GM18526 (cell line): ENCODE data around the gene TMEM176A.

Source experiments
- POLR2A ChIP-seq: IDR thresholded peaks from 3 replicates; pipeline ENCODE4 v1.6.1; 2011; ENCODE audit not compliant: insufficient read length; ENCODE audit errors: extremely low read depth

The TMEM176A gene

DNA sequence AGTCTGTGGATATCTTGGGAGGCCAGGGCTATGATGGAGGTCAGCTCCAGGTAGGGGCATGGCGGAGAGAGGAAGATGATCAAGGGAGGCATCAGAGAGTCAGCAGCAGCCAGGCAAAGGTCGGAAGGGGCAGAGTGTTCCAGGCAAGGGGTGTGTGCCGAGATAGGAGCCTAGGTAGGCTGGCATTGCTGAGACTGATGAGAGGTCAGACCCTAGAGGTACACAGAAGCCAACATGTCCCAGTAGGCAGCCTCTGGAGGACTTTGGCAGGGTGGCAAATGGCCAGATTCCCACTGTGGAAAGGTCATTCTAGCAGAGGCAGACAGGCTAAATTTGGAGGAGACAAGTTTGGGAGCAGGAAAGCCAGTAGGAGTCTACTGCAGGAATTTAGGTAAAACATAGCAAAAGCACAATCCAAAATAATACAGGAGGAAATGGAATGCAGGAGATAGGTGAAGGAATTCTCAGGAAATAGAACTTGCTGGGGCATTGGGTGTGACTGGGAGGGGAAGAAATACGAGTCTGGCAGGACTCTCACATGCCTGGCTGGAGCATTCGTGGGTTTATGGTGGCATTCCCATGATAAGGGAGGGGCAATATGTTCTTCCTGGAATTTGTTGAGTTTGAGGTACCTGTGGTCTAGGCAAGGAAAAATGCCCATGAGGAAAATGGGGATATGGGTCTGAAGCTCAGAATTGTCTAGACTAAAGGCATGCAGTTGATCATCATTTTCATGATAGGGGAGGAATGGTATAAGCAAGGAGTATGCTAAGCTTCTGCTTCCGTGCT lies 25.7 kb downstream of the TMEM176A start:
- TF ChIP-seq POLR2A: no peak

DNA sequence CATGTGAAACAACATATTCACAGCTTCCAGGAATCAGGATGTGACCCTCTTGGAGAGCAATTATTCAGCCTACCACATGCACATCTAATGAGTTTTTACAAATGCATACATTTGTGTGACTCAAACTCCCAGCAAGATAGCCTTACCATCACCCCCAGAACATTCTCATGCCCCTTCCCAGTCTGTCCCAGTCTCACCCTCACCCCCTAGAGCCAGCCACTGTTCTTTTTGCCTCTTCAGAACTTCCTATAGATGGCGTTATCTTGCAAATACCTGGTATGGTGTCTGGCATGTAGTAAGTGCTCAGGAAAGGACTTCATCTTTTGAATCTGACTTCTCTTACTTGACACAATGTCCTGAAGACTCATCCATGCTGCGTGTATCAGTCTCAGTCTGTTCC lies 27.8 kb downstream of the TMEM176A start:
- TF ChIP-seq POLR2A: no peak

DNA sequence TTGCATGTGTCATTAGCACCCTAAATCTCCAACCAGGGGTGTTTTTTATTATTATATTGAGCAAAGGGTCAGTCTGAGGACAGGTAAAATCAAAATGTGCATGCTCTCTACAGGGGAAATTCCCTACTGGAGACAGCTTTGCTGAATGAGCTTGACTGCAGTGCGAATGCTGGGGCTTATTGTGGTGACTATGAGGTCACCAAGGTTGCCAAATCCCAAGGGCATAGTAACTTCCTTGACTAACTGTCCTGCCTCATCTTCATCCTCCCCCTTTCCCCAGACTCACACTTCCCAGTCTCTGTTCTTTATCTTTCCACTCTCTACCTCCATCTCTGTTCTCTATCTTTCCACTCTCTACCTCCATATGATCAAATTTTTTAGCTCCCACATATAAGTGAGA lies 28.9 kb downstream of the TMEM176A start:
- TF ChIP-seq POLR2A: no peak

DNA sequence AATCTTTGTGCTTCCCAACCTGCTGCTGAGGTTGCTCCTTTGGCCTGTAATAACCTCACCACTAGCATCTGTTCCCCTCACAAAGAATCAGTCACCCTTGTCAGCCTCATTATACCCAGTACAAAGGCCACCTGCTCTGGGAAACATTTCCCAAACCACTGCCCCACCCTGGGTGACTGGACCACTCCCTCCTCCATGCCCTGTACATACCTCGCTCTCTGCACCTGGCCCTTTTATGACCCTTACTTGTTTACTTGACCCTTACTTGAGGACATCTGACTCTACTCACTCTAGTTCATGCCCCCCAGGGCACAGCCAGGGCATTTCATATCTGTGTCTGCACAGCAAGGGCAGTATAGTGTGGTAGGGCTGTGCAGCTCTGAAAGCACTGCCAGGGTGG lies 30.4 kb downstream of the TMEM176A start:
- TF ChIP-seq POLR2A: no peak

DNA sequence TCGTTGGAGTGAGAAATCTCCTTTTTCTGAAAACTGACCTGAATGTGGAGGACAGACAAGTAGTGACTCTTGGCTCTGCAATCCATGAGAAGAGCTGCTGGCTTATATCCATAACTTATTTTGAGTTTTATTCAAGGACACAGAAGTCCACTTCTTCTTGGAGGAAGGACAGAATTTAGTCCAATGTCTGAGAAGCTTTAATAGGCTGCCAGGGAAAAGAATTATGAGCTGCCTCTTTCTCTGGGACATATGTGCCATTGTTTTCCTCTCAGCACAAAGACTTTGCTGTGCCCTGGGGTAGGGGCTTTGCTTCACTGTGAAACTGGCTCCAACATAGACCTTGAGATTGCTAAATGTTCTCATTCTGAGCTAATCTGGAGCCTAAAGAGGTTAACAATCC lies 31.3 kb downstream of the TMEM176A start:
- TF ChIP-seq POLR2A: no peak

DNA sequence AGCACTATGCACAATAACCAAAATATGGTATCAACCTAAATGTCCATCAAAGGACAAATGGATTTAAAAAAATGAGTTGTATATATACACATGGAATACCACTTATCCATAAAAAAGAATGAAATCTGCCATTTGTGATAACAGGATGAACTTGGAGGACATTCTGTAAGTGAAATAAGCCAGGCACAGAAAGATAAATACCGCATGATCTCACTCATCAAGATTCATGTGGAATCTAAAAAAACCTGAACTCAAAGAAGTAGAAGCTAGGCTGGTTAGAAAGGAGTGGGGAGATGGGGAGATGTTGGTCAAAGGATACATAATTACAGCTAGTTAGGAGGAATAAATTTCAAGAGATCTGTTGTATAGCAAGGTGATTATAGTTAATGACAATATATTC lies 34.5 kb downstream of the TMEM176A start:
- no peak for TF ChIP-seq POLR2A

DNA sequence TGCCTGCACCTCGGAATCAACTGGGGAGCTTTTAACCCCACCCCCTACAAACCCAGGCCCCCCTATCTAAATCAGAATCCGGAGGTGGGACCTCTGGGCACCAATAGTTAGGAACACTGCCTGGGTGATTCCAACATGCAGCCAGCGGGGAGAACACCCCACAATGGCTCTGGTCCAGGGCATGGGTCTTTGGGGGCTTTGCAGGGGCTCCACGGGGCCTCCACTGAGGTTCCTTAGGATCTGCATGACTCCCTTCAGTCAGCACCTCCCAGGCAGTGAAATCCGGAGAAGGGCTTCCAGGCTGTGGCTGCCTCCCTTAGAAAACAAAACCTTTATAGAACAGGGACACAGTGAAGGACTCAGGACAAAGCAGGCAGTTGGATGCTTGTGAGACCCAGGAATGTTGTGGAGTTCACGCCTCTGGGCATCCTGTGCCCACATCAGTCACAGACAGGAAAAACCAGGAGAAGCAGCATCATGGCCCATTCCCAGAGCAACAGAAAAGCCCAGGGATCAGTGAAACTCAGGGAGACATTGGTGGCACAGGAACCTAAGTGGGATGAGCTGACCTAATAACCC lies 35.2 kb downstream of the TMEM176A start:
- no peak for TF ChIP-seq POLR2A

DNA sequence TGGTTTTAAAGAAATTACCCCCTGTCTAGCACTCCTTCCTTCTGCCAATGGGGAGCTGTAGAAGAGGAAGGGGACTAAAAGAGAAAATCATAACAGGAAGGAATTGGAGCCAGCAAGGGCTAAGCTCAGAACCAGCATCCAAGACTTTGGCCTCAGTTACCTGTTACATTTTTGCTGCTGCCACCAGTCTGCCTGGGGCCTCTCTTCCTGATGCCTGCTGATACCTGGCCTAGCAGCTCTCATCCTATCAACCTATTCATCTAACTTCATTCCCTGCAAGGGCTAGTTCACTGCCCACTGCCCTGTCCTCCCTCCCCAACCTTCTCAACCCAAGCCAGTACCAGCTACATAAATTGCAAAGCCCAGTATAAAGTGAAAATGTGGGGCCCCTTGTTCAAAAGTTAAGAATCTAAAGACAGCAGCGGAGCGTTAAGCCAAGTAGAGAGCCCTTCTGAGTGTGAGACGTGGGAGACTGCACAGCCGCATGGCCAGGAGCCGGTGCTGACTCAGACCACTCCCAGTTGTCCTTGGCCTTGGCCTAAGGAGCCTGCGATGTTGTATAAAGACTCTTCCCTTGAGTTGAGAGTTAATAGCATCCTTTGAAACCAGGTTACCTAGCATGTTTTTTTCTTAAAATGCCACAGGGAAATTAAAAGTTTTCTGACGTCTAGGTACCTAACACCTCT lies 38.5 kb downstream of the TMEM176A start:
- TF ChIP-seq POLR2A: no peak

DNA sequence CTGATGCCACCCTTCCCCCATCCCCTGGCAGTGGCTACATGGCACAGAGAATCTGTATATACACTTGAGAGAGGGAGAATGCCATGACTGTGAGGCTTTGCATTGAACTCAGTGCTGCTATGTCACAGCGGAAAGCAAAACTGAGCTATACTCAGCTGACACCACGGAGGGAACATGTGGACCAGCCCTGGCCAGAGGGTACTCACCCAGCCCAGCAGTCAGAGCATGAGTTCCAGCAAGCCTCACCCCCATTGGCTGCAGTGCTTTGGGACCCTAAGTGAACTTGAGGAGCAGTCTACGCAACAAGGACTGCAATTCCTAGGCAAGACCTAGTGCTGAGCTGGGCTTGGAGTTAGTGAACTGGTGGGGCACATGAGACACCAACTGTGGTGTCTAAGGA lies 41.4 kb downstream of the TMEM176A start:
- no peak for TF ChIP-seq POLR2A

DNA sequence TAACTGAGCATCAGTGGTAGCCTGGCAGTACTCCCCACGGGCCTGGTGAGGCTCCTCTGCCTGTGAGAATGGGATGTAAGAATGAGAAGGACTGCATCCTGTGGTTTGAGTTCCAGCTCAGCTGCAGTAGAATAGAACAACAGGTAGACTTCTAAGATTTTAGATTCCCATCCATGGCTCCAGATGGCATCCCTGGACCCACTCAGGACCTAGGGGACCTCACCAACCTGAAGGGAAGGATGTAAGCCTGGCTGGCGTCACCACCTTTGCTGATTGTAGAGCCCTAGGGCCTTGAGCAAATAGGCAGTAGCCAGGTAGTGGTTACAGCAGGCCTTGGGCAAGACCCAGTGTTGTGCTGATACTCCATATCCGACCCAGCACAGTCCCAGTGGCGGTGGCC lies 42.1 kb downstream of the TMEM176A start:
- TF ChIP-seq POLR2A: no peak

DNA sequence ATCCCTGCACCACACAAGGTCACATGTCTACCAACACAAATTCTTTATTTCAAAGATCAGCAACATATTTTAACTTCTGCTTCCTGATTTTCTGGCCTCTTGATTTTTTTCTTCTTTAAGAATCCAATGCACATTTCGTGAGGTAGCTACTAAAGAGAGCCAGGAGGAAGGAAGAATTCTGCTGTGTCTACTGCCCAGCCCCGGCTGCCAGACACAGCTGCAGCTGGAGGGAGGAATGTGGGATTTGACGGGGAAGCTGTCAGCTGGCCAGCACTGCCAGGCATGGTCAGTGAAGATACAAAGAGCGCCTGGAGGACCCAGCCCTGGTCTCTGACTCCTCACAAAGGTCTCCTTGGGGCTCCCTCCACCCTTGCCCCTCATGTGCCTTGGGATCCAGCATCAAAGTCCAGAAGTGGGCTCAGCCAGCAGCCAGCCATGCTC lies 44.9 kb downstream of the TMEM176A start:
- no peak for TF ChIP-seq POLR2A

DNA sequence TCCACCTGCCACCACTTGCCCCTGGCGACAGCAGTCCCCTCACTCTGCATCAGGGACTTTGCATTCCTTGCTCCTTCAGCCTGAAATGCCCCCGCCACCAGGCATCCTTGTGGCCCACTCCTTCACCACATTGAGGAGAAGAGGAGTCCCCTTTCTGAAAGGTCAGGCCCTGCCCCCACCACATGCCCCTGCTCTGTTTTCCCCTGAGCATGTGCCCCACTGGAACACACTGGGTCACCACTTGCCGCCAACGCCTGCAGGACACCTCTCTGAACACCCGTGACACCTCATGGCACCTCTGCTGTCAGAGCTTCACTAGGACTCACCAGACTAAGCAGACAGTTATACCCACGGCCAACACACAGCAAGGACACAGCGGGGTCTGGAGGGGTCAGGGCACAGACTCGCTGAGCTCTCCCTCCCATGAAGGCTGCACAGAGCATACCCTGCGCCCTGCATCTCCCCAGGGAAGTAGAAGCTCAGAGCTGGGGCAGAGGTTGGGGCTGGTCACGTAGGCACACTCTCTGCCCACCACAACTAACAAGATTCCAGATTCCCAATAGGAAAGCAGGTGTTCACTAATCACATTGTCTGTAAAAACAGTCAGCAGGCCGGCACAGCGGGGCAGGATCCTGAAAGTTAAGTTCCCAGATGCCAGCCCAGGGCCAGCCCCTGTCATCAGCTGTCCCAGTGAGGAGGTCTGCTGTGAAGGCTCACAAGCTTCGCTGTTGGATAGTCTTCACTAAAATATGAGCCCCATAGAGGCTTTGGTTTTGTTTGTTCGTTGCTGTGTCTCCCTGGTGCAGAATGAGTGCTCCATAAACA lies 45.9 kb downstream of the TMEM176A start:
- TF ChIP-seq POLR2A: no peak

DNA sequence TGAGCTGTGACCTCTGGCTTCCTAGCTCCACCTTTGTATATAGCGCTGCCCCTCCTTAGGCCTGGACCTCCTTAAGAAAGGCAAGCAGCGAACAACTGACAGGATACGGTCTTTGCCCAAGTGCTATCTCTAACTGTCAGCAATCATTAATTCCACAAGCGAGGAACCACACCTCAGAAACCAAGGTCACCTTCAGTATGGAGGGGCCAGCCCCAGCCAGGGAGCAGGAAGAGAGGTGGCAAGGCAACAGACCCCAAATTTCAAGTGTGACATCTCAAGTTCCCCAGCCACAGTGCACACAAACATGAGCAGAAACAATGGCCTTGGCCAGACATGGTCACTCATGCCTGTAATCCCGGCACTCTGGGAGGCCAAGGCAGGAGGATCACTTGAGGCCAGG lies 47.0 kb downstream of the TMEM176A start:
- TF ChIP-seq POLR2A: no peak

DNA sequence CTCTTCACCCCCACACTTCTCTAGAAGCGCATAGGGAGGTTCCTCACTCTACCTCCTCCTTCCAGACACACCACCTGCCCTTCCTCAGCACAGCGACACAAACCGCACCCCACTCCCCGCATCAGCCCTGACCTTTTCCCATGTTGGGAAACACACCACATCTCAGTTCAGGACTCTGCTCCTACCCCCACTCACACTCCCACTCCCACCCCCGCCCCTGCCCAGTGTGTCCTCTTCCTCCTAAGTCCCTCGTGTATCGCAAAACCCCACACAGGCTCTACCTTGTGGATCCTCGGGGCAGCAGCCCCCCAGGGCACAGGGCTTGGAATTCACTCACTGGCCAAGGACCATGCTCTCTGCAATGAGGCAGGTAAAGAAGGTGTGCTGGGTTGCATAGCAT lies 47.5 kb downstream of the TMEM176A start:
- no peak for TF ChIP-seq POLR2A

DNA sequence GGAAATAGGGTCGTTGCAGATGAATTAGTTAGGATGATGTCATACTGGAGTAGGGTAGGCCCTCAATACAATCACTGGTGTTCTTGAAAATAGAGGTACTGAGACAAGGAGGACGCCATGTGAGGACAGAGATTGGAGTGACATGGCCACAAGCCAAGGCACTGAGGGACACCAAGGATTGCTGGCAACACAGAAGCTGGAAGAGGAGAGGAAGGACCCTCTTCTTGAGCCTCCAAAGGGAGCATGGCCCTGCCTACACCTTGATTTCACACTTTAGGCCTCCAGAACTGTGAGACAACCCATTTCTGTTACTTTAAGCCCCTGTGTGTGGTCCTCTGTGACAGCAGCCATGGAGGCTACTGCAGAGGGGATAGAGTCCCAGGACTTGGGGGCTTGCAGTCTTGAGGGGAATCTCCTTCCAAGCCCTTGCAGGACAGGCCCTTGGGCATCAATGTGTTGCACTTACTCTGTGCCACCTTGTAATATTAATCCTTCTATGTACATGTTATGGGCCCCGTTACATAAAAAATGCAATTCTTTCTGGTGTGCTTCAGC lies 48.1 kb downstream of the TMEM176A start:
- TF ChIP-seq POLR2A: no peak
